Testis (tissue), 2 donors: ENCODE results near the gene MLST8.

Source experiments
- CTCF ChIP-seq, 3 experiments: fragments of 450-650 bp in 2 of 3; fragments of 200-600 bp in 1 of 3; sonication (generic) in 1 of 3; IDR thresholded peaks; one replicate each; pipeline ENCODE4 v1.5.1; 2016 to 2019; ENCODE audit warnings: antibody characterized with exemption in 3 of 3, mild to moderate bottlenecking in 2 of 3, moderate library complexity in 1 of 3
- POLR2A ChIP-seq: fragments of 450-650 bp; IDR thresholded peaks from one replicate; pipeline ENCODE4 v1.6.1; 2017; ENCODE audit warnings: antibody characterized with exemption, mild to moderate bottlenecking, moderate library complexity

DNA sequence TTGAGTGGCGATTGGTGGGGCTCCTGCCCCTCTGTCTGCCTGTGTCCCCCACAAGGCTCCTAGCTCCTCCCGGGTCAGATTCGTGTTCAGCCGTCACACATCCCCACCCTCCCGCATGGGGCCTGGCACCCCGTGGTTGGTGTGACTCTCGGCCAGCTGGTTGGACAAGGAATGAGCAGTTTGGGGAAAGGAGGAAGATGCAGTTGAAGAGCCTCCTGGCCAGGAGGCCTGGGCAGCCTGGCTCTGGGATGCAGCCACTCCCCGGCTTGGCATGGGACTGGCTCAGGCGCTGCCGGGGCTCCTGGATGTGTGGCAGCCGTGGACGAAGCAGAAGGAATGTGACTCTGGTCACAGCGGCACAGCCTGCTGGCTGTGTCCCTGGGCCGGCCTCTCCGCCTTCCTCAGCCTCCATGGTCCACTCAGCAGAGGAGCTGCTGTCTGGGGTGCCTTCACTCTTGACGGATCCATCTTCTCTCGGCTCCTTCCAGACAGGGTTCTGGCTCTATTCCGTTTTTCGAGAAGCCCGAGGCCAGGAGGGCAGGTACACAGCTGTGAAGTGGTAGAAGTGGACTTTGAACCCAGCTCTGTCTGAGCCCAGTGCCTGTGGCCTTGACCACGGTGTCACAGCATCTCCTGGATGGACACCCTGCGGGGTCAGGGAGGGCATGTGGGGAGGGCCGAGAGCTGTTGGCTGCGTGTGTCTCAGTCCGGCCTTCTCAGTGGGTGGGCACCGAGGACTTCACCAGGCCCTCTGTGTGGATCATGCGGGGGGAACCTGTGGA lies 47.6 kb upstream of the MLST8 start:
- TF ChIP-seq CTCF (IDR thresholded peaks at IDR 0.05): no peak
- no peak for TF ChIP-seq POLR2A
